NCI-H1105 treated with DMSO at 0.1 percent for 48 hours (cell line): ENCODE data around the gene UST.
A peak's percentile ranks its signal among the peaks of the same experiment; 100 is the strongest.

Experiments used
- DNase-seq: peaks from one replicate; lab custom pipeline; 2025; lab: John Stamatoyannopoulos, UW

Gene UST

DNA sequence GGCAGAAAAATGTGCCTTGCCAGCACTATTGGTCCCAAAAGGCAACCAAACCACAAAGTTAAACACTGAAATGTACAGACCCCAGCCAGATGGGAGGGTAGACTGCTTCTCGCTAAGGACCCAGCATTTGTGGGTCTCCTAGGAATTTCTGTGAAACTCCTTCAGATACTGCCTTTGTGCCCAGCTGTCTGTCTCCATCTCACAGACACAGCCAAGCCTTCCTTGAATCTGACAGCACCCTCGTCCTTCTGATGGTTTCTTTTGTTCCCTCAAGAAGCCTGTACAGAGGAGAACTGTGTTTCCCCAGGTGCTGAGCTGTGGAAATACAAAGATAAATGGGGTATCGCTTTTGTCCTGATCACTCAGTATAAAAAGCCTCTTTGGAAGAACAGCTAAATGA lies 316.6 kb downstream of the UST start:
- no peak for DNase-seq

DNA sequence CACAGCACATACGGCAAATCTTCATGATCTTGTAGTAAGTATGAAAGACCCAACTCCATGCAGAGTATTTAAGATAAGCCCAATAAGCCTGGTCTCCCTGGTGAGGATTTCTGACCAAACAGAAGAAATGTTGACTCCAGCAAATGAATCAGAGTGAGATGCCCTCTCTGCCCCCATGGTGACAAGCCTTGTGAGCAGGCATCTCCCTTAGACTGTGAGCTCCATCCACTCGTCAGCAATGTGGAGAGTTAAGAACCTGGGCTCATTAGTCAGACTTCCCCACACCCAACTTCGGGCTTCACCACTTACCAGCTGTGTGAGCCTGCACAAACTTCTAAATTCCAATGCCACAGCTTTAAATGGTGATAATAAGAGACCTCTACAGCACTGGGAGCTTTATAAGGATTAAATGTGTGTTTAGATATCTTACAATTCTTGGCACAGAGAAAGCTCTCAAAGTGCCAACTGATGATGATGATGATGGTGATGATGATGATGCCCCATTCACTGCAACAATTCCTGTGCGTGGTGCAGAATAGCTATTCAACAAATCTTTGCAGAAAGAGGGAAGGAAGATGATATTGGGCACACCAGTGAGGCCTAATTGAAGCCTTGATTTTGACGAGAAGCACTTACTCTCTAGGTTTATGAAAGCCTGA lies 317.3 kb downstream of the UST start:
- DNase-seq: no peak

DNA sequence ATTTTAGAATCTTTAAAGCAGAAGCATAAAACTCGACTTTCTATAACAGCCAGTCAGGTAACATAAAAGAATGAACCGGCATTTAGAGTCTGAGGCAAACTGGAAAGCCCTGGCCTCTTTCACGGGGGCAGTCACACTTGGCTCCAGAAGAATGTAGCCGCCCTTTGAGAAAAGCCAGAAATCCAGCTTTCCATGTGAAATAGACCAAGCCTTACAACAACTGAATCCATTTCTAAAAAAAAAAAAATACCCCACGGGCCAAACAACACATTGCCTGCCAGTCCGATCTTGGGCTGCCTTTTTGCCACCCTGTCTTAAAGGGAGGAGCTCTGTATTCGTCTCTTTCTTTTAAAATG lies 317.8 kb downstream of the UST start:
- no peak for DNase-seq

DNA sequence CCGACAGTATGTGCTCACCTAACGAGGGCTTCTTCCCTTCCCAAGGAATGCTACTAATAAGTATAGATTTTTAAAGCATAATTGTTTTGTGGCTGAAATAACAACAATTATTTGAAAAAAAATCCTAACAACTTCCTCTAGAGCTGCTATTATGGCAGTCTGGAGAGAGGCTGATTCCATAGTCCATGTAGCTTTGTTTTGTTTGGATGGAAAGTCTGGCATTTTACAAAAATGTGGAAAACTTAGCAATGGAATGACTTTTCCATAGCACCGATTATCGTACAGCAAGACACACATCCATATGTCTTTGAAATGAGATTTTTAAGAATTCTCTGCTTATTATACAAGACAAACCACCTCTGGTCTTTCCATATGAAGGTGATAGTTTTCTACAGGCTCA lies 318.3 kb downstream of the UST start:
- no peak for DNase-seq

DNA sequence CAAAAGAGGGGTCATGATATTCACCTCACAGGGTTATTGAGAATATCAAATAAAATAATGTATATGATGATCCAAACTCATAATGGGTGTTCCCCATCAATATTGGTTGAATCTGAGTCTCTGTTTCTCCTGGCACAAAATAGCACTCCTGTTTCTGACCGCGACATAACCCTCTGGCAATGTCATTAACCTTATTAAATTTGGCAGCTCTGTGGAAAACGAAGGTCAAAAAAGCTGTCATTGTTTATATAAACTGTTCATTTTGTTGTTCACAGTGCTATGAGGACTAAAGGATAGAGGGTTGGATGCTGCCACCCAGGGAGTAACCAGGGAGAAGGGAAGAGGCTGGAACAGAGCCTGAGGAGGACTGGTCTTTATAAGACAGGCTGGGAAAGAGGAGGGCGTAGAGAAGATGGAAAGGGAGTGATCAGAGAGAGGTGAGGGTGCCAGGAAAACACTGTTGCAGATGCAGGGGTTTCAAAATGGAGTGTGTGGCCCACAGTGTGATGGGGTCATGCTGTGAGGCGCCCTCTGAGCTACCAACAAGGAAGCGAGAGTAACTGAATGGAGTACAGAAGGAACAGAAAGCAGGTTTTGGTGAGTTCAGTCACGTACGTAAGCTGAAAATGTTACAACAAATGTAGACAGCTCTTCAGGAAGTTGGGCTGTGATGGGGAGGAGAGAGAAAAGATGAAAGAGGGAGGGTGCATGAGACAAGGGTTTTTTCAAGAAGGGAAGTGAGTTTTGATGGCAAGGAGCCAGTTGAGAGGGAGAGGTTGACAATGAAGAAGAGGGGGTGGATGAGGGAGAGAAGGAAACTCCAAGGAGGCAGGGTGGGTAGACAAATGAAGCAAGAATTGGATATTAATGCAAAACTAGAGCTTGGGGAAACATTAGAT lies 319.1 kb downstream of the UST start:
- DNase-seq: no peak

DNA sequence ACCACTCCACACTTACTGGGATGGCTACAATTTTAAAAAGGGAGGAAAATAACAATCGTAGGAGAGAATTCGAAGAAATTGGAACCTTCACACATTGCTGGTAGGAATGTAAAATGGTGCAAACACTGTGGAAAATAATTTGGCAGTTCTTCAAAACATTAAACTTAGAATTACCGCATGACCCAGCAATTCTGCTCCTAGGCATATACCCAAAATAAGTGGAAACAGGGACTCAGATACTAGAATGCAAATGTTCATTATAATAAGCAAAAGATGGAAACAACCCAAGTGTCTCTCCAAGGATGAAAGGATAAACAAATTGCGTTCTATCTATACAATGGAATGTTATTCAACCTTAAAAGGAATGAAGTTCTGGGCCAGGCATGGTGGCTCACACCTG lies 325.2 kb downstream of the UST start:
- DNase-seq: no peak

DNA sequence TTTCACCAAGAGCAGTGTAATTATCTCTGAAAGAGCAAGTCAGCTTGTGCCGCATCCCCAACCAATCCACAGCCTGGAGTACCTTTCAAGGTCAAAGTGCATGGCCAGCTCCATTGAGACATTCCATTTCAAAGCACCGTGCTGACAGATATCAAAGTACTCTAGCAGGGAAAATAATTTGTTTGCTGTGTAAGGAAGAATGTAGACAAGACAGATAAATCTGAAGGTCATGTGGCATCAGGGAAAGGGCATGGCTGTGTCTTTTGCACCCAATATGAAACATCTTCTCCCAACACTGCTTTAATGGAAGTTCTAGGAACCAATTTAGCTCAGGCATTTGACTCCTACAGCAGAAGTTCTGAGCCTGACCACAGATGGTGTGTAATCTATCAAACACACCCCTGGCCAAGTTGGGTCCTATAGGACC lies 328.0 kb downstream of the UST start:
- no peak for DNase-seq

DNA sequence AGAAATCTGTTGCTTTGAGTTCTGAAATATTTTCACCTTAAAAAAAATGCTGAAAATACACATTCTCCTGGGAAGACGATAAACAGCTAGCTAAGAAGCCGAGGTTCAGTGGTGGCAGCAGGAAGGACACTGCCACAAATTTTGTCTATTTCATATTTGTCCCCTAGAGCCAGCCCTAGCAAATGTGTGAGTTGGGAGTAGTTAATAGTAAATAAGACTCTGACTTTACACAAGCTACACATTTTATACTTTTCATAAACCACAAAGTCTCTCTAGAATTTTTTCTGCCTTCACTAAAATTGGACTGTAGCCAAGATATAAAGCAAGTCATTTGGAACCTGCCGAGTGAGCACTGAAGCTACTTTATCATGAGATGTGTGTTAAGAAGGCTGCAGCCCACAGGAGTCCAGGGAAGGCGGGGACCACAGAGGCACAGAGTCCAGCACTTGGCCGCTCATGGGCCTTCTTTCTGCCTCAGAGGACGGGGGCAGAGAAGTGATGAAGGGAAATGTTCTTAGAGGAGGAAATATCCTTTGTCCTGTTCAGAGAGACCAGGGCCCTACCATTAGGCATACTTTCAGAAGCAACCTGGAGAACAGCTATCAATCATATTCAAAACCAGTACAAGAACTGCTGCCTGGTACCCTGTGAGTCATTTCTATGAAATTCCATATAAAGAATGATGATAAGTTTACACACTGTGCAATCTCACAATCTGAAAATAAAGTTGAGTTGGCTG lies 329.0 kb downstream of the UST start:
- DNase-seq: peak; percentile 15

DNA sequence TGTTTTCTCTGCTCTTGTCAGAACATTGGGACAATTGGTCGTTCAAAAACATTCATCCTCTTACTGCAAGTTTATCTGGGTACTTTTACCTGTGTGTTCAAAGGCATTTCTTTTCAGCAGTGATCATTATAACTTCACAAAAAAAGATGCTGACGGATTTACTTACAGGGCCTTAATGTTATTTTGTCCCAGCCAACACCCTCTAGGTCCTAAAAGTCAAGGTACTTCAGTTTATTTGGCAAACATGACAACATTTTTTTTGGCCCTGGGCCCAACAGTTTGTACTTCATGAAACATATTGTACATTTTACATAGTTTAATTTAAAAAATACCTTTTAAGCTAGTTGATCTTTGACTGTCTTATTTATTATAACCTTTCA lies 329.5 kb downstream of the UST start:
- DNase-seq: no peak

DNA sequence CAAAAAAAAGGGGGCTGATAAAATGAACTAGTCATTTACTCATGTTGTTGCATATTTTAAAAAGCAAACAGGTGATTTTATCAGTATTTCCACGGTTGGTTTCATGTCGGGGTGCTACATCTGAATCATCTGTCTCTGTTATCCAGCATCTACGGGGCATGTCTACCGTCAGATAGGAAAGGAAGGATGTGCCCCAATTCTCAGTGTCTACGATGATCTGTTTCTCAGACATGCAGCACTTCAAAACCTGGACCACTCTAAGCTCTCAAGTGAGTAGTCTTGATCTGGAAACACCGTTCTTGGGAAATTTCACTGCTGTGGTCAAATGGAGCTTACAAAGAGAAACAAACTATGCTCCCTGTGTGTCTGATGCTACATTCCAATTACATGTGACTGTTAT lies 330.4 kb downstream of the UST start:
- no peak for DNase-seq

DNA sequence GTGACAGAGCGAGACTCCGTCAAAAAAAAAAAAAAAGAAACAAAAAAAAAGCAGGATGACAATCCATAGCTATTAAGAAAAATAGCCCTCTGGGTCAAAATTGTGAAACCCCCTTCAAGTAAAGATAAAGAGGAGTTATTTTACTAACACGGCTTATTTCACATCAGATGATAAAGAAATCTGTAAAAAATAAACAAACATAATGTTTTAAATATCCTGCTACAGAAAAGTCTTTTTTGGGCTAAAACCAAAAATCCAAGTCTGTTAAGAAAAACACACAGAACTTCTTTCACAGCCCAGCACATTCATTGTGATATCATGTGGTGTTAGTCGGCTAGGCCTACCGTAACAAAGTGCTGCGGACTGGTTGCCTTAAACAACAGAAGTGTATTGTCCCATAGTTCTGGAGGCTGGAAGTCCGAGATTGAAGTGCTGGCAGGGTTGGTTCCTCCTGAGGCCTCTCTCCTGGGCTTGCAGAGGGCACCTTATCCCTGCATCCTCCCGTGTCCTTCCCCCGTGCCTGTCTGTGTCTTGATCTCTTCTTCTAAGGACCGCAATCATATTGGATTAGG lies 331.5 kb downstream of the UST start:
- DNase-seq: no peak

DNA sequence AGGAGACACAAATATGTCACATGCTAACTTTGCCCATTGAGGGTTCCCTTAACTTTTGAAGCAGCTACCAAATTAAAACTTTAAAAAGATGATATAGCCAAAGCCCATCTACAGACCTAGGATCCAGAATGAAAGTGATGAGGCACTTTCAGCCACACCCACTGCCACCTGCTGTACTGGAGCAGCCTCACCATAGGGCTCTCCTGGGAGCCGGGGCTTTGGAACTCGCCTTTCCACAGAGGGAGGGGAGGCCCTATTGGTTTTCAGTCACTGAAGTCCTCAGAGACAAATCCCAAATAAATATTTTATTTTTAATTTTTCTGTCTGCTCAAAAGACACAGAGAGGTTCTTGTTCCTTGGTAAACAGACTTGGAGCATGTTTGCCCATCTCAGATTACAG lies 332.6 kb downstream of the UST start:
- no peak for DNase-seq

DNA sequence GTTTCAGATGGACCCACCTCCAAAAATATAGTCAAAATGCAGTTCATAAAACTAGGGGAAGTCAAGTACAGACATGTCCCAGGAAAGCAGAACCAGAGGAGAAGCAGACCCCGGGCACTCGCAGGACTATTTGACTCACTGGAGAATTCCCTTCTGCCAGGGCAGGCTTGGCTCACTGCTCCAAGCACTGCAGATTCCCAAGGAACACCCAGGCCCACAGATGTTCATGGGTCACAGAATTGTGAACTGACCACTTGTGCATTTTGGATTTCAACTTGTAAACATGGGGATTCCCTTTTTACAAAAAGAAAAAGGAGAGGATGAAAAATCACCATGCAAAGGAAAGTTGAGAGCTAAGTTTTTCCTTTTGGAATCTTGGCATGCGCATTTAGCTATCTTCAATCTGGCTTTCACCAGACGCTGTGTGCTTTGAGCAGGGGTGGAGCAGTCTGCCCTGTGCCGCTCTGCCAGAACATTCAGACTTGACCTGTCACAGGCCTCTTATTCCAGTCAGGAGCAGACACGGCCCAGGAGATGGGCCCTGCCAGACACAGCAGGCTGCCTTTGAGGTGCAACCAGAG lies 333.2 kb downstream of the UST start:
- no peak for DNase-seq

DNA sequence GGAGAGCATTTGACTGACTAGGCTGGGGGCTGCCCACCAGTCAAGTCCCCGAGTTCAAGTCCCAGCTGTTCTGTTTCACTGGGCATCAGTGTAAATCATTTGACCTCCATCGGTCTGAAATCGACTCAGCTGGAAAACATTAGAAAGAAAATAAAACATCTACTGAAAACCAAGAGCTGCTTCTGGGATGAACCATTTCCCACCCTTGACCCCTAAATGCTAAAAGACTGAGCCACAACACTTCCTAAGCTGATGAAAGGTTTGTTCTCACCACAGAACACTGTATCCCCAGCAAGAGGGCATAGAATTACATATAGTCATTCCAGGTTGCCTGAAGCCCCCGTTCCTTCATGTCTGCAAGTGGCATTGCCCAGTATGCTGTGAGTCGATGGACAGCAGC lies 333.7 kb downstream of the UST start:
- no peak for DNase-seq

DNA sequence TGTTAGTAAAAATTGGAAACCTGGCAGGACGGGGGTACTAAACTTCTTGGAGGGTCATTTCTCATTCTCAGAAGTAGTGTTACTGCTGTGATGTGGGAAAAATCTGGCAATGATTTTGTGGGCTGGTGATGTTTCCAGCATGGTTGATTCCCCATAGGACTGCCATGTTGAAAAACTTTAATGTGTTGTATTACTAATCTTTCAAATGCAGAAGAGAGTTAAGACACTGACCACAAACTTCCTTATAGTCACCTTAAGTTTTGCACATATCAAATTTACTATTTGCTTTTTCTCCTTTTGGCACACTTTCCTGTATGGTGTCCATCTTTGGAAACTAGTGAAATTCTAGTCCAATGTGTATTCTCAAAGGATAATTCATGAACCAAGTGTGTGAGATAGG lies 334.5 kb downstream of the UST start:
- DNase-seq: no peak

DNA sequence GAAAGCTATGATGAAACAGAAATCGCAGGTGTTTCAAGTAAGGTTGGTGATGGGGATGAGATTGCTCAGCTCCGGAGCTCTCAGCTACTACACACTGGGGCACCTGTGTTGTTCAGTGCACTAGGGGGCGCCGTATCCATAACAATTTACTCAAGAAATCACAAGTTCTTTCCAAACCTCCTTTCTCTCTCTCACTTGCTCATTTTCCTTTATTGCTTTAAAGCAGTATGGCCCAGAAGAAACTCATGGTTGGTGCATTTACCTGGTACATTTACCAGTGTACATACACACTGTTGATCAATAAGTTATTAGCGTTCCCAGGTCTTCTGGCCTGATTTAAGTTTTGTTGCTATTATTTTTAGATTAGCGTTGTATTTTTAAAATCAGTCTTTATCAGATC lies 335.5 kb downstream of the UST start:
- DNase-seq: peak; percentile 77

DNA sequence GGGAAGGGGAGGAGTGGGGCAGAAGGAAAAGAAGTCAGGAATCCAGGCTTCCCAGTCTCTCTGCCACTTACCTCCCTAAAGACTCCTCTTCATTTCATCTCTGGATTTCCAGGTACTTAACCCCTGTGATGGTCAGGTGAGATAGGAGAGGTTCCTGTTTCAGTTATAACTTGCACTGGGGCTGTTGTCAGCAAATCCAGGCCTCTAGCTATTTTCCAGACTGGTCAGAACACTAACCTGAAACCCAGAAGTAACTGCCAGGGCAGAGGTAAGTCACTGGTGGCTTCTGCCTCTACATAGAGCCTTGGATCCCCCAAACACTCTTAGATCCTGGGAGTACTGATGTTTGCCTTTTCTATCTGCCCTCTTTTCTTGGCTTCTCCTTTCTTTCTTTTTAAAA lies 337.2 kb downstream of the UST start:
- DNase-seq: no peak

DNA sequence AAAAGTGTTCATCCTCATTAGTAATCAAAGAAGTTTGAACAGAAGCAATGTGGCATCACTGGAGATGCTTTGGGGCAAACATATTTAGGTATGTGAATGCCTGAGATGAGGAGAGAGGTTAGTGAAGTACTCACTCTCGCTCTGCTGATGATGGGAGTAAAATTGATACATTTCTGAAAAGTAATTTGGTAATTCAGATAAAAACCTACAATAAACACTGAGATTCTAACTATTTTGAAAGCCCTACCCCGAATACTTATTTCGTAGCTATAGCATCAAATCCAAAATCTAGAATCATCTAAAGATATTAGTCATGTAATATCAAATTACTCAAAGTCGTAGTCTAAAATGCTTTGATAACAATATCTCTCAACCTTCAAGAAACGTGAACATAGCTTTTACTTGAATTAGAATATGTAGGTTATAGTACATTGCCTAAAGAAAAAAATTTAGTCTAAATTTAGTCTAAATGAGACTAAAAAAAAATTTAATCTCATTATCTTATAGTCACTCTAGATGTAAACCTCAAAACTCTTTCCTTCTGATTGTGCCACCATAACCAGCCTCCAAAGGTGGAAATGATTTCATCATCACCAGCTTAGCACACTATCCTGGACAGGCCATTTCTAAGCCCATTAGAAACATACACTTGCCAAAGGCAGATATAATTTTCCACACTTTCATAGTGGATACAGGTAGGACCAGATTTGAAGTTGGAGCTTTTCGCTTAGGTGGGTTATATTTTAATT lies 338.2 kb downstream of the UST start:
- no peak for DNase-seq

DNA sequence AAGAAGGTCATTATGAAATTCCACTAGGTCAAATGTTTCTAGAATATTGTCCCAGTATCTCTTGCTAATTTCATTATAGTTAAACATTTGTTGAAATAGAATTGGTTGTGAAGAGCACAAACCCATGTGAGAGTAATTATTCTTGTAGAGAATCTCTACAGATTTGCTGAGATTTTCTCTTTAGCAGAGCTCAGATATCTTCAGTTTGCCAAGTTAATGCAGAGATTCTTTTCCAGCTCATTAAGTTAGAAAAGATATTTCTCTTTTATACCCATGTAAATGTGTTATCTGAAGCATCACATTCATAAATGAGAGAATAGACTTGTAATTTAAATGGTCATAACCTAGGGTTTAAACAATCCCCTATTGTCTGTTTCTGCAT lies 338.7 kb downstream of the UST start:
- DNase-seq: no peak

DNA sequence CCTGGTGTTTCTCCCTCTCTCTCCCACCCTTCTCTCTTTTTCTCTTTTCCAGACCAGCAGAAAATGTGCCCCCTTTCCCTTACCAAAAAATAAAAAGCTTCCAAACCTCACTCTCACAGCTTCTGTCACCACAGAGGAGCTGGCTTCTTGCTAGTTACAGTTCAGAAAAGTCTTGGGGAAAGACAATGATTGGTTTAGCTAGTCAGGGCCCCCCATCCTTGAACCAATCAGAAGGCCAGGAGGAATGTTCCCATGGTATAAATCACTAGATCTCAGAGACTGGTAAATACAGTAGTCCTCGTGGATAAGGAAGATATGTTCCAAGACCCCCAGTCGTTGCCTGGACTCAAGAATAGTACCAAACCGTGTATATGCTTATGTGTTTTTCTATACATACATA lies 339.5 kb downstream of the UST start:
- no peak for DNase-seq

DNA sequence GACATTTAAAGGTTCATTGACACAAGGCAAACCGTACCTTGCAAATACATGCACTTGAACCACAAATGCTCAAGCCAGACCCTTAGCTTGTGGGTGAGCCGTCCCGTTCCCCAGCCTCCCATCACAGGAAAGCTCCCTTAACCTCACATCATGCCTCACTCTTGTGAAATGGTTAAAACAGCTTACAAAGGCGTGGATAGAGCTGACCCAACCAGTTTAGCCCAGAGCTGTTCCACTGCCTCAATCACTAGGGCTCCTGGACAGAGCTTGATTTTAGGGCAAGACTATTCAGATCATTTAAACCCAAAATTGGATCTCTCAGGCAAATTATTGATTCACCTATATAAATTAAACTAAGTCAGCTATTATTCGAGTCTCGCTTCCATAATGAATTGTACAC lies 341.1 kb downstream of the UST start:
- no peak for DNase-seq

DNA sequence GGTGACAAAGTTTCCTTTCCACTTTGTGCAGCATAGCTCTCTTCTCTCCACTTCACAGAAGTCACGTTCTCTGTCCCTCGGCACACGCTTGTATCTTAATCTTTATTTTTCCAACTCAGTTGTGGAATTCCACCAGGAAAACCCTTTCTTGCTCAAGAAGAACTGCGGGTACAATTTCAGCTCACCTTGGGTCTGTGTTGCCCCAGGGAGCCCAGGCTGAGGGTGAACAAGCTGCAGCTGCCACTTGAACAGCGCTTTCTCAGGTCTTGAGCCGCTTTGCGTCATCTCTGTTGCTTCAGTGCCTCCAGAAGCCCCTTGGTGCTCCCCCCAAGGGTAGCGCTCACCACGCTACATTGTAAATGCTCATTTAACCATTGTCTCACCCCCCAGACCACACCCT lies 341.5 kb downstream of the UST start:
- DNase-seq: no peak
